HG02884 (cell line): Measurements from ENCODE around the gene ZNF853.
"Not testable (repeated sequence)": the region's sequence is repeated elsewhere in the genome, so short reads cannot be mapped to it uniquely, and the experiment has no call there.

Experiments
- ATAC-seq: cut with Tn5 transposase; IDR thresholded peaks from one replicate; pipeline ENCODE4 v1.9.1; 2021; ENCODE audit warnings: mild to moderate bottlenecking, moderate library complexity; ENCODE audit not compliant: unreplicated experiment

Gene ZNF853

DNA sequence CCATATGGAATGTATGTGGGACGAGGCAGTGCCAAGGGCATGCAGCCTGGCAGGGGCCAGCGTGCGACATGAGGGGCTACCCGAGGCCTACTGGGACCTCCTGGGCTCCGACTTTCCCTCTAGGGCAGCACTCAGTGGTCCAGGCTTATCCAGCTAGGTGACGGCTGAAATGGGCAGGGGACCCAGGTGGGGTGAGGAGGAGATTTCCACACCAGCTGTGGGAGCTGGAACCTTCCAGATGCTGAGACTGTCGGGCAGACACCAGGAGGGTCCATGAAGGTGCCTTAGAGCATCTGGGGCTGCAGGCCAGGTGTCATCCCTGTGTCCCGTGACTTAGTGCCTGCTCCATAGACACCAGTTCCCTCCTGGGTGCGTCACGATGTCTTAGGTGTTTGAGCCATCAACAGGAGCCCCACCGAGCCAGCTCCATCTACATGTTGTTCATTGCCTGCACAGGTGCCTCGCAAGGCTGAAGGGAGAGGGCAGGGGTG lies 35.2 kb downstream of the ZNF853 start:
- ATAC-seq = no peak

DNA sequence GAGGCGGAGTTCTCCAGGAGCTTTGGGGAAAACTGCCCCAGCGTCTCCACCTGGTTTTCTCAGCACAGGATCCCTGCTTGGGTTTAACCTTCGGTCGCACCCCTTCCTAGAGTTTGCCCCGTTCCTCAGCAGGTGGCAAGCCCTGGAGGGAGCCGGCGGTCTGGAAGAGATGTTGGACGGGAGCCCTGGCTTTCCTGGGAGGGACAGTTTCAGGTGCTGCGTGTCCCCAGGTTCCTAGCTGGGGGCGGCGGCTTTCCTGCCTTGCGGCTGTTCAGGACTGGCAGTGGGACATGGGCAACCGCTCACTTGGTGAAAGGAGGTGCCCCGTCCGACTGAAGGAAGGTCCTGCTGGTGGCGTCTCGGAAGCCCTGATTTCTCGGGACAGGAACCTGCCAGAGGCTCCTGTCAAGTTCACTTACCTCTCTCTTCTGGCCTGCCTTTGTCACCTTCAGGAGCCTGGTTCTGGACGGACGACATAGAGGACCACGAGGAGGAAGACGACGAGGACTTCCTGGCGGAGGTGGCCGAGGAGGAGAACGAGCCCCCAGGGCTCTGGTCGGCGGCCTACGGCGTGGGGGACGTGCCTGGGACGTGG lies 36.5 kb downstream of the ZNF853 start:
- ATAC-seq = no peak

DNA sequence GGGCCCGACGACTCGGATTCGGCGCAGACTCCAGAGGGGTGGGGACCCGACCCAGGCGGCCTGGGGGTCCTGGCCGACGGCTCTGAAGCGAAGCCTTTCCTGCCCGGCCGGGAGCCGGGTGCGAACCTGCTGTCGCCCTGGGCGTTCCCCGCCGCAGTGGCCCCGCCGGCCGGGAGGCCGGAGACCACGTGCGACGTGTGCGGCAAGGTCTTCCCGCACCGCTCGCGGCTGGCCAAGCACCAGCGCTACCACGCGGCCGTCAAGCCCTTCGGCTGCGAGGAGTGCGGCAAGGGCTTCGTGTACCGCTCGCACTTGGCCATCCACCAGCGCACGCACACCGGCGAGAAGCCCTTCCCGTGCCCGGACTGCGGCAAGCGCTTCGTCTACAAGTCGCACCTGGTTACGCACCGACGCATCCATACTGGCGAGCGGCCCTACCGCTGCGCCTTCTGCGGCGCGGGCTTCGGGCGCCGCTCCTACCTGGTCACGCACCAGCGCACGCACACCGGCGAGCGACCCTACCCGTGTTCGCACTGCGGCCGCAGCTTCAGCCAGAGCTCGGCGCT lies 37.1 kb downstream of the ZNF853 start:
- ATAC-seq = no peak

DNA sequence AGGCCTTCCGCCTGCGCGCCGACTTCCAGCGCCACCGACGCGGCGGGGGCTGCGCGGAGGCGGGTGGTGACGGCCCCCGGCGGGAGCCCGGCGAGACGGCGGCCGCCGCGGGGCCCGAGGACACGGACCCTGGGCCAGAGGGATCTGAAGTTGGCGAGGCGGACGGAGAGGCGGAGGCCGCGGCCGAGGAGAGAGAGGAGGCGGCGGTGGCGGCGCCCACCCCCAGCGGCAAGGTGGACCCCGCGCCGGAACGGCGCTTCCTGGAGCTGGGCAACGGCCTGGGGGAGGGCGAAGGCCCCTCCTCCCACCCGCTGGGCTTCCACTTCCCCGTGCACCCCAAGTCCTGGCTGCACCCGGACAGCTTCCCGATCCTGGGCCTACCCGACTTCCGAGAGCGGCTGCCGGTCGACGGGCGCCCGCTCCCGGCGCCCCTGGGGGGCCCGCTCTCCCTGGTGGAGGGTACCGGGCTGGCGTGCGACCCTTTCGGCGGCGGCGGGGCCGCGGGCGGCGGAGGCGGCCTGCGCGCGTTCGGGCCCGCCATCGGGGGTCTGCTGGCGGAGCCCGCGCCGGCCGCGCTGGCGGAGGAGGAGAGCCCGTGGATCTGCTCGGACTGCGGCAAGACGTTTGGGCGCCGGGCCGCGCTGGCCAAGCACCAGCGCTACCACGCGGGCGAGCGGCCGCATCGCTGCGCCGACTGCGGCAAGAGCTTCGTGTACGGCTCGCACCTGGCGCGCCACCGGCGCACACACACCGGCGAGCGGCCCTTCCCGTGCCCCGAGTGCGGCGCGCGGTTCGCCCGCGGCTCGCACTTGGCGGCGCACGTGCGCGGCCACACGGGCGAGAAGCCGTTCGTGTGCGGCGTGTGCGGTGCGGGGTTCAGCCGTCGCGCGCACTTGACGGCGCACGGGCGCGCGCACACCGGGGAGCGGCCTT lies 37.9 kb downstream of the ZNF853 start:
- no peak for ATAC-seq

DNA sequence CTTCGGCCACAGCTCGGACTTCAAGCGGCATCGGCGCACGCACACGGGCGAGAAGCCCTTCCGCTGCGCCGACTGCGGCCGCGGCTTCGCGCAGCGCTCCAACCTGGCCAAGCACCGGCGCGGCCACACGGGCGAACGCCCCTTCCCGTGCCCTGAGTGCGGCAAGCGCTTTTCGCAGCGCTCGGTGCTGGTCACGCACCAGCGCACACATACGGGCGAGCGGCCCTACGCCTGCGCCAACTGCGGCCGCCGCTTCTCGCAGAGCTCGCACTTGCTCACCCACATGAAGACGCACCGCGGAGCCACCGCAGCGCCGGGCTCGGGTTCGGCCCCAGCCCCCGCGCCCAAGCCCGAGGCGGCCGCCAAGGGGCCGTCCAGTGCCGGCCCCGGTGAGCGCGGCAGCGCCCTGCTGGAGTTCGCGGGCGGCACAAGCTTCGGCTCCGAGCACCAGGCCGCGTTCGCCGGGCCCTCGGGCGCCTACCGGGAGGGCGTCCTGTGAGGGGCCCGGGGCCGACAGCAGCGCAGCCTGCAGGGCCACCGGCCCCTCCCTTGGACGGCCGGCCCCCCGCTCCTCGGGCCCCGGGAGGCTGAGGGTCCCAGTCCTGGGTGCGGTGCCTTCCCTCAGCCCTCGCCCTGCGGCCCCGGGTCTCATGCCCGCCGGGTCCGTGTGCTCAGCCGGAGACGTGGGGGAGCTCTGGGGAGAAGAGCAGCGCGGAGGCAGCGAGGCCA lies 38.9 kb downstream of the ZNF853 start:
- ATAC-seq = no peak

DNA sequence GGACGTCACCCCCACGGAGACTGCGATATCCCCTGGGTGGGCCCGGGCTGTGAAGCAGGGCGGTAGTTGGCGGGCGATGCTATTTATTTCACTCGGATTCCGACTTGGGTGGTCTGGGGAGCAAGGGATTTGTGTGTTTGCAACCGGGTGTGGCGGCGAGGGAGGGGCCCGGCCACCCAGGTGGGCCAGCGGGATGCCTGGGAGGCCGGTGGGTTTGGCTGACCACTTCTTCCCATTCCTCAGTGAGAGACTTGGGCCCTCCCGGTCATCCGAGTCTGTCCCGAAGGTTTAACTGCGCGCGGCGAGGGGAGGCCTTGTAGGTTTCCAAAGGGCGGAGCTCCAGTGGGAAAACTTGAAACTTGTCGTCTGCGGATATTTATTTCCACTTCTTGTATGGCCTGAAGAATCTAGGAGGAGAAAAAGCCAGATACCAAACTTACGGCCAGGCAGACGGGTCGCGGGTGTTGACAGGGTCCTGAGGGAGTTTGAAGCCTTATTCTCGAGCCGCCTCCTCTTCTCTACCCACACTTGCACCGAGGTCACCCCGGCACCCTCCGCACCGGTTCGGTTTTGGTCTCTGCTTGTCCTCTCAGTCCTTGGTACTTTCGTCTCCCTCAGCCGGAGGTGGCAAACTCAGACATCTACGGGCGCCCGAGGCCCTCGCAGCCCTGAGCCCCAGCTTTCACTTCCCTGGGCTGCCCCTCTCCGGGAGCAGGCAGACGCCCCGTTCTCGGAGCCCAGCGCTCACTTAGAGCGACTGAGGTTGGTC lies 39.6 kb downstream of the ZNF853 start:
- ATAC-seq = no peak

DNA sequence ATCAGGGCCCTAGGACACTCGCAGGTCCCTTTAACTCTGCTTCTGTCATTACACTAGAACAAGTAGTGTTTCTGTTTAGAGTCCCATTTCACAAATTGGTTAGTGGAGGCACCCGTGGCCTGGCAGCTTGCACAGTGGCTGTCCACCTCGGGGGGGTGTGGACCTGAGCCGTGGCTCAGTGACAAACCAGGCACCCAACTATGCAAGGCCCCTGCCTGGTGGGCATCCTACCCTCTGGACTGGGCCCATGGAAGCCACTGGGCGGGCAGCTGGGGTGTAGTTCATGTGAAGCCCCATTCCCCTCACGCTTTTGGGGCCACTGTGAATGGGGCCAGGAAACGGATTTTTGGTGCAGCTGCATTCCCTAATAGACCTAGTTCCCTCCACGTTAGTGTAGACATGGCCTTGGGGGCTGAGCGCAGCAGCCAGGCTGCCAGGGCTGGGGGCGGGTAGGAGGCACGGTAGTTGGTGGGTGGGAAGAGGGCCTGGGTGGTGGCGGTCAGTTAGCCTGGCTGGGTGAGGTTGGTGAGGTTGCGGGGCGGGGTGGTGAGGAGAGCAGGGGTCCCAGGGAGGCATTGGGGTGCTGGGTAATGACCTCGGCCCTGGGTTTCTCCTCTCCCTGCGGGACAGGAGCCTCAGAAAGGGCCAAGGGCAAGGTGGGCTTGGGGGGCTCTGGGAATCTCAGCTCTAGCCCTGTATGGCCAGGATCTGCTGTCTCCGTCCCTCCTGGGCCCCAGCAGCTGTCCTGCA lies 40.4 kb downstream of the ZNF853 start:
- ATAC-seq = no peak

DNA sequence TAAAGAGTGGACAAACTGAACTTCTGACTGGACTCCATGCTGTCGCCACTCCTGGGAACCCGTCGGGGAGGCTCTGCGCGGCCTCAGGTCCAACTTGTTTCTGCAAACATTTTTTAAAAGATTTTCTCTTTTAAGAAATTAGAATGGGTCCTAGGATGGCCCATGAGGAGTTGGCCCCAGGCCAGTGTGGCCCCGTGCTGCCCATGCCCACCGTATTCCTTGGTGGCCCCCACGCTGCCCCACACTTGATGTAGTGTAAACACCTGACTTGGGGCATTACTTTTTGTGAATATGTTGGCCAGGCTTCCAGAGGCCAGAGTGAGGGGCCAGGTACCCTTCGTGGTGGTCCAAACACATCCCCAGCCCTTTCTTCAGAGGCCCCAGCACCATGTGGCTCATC lies 41.0 kb downstream of the ZNF853 start:
- ATAC-seq = no peak

DNA sequence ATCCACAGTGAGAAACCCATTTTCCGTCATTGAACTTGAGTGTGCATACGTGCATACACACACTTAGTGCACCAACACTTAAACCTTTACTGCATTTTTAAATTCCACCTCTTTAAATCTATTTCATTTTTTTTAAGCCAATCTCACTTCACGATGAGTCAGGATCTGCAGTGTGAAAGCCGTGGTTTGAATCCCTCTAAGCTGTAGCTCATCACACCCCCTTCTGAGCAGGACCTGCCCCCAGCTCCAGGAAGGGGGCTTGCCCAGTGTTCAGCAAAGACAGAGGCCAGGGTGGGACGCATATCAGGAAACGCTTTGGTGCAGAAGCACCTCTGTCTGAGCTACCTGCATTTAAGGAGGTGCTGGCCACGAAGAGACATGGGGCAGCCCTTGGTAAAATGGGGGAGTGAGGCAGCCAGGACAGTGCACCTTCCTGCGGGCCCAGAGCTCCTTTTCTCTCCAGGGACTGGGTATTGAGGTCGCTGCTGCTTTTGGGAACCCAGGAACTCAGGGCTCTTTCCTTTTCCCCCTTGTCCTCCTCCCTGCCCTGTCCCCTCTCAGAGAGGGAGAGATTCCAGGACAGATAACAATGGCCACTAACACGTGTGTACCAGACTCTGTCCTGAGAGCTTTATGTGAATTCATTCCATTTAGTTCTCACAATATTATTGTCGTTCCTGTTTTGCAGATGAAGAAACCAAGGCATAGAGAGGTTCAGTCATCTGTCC lies 43.4 kb downstream of the ZNF853 start:
- ATAC-seq = no peak

DNA sequence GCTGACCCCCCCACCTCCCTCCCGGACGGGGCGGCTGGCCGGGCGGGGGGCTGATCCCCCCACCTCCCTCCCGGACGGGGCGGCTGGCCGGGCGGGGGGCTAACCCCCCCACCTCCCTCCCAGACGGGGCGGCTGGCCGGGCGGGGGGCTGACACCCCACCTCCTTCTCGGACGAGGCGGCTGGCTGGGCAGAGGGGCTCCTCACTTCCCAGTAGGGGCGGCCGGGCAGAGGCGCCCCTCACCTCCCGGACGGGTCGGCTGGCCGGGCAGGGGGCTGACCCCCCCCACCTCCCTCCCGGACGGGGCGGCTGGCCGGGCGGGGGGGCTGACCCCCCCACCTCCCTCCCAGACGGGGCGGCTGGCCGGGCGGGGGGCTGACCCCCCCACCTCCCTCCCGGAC lies 55.4 kb downstream of the ZNF853 start:
- not testable (repeated sequence) for ATAC-seq
